Activated CD8-positive, alpha-beta memory T cell treated with anti-CD3 and anti-CD28 coated beads, Interleukin-2, amount 50 U/mL, for 48 hours (primary cell): ENCODE data around the gene DLST.
"Not testable (repeated sequence)": the region's sequence is repeated elsewhere in the genome, so short reads cannot be mapped to it uniquely, and the experiment has no call there.

Source experiments
- DNase-seq: peaks from one replicate; pipeline ENCODE4 v3.0.0-alpha.2; 2020

Gene DLST

DNA sequence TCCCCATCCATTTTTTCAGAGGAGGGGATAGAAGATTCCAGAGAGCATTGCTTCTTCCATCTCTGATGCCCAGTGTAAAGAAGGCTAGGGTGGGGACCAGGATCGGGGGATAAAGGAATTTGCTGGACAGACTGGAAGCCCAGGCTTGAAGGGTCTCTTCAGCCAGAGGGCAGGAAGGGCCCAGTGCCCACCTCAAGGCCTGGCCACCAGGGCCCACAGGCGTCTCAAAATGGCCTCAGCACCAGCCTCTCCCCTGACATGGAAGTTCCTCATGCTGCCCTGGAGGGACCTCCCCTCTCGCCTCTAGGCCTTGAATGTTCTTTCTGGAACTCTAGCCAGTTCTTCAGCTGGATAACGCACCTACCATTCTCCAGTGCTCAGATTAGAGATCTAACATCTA lies 38.6 kb downstream of the DLST start:
- no peak for DNase-seq

DNA sequence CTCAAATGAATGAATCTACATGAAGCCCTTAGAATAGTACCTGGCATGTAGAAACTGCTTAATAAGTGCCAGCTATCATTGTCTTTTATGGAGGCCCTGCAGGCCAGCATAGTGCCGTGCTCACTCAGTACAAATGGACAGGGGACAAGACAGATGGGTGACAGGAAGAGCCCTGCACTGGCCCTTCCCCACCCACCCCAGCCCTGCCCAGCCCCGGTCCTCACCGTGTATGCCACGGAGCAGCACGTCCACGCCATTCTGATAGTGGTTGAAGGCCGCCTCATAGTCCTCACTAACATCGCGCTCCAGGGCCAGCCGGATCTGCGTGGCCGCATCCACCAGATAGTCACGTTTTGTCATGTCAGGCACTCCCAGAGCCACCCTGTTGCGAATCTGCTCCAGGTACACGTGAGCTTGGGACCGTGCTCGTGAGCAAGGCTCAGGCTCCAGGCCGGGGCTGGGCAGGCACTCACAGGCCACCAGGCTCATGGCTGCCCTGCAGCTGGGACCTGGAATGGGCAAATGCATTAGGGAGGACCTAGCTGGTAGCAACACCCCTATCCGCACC lies 39.4 kb downstream of the DLST start:
- DNase-seq: no peak

DNA sequence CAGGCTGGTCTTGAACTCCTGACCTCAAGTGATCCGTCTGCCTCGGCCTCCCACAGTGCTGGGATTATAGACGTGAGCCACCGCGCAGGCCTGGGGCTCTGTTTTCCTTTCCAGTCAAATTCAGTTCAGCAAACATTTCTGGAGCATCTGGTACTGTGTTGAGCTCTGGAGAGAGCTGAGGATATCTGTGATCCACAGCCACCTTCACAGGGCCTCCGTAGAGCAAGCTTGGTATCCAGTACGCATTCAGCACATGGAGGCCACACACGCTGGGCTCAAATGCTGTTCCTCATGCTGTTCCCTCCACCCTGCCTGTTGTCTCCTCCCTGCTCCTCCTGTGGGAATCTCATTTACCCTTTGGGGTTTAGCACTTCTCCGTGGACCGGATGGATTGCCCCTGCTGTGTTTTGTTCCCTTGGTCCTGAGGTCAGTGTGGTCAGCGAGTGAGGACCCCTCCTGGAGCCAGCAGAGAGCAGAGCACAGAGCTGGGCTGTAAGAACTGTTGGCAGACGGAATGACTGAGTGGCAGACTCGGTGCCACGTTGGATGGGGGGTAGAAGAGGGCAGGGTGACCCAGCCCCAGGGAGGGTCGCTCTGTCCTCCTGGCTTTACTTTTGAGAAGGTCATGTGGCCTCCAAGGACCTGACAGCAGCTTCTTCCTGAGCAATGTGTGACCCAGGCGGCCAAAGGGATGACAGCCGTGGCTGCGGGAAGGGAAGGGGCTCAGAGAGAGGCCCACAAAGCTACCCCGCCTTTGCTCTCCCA lies 40.5 kb downstream of the DLST start:
- no peak for DNase-seq

DNA sequence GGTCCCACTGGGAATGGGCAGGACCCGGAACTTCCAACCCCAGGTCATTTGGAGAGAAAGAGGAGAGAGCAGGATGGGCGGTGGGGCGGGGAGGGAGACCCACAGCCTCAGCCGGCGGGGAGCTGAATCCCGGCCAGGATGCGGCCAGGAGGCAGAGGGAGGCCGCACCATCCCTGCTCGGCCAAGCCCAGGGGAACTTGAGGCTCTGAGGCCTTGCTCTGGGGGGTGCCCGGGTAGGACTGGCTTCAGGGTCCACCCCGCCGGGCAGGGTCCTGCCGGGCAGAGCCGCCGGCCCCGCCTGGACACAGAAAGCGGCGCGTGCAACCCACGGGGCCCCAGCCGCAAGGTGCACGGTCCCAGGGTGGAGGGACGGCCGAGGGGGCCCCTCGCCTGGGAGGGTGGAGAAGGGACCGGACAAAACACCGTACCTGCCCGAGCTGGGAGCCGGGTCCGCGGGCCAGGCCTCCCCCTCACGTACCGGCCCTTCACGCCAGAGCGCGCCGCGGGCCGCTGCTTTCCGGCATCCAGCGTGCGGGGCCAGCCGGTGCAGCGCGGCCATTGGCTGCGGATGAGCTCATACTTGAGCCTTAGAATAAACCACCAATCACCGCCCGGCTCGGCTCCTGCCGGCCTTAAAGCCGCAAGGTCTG lies 41.2 kb downstream of the DLST start, which contains the start of gene RPS6KL1:
RPS6KL1 (minus strand) TSS at position 509 of the 650 bp plus-strand sequence. CDS start 1,719 bp downstream, outside the sequence.
- DNase-seq: peak; percentile 86

DNA sequence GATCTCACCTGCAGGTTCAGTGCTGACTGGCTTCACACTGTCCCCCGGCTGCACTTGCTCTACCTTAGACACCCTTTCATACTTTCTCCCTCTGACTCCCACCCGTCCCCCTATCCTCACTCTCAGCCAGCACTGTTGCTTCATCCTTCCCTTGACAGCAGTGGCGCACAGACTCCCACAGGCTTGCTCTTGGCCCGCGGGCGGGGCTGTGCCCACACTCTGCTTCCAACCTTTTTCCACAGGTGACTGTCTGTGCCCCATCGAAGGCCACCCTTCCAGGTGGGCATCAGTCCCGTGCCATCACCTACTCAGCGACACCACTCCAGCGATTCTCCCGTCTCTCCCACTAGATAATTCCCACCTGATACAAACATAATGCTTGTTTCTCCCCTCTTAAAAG lies 42.3 kb downstream of the DLST start:
- no peak for DNase-seq

DNA sequence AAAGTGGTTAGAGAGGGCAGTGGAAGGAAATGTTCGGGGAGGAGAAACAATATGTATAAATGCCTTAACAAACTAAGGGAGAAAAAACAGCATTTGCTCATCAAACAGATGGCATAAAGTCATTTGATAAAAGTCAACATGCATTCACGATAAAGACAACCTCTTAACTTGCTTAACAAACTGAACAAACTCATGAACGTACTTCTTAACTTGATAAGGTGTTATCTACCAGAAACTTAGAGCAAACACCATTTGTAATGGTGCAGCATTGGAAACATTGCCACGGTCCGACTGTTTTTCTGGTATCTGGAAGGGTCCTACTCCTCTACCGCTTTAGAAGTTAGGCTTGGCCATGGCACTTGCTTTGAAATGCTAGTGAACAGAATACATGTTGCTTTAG lies 45.5 kb downstream of the DLST start:
- DNase-seq: no peak

DNA sequence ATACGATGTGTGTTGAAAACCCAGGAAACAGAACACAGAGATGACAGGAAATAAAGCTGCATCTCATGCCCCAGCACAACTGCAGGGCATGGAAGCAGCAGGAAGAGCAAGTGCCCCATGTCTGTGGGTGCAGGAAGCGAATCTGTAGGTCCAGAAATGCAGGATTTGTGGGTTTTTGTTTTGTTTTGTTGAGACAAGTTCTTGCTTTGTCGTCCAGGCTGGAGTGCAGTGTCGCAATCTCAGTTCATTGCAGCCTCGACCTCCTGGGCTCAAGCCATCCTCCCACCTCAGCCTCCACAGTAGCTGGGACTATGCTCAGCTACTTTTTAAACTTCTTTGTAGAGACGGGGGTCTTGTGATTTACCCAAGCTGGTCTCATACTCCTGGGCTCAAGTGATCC lies 47.5 kb downstream of the DLST start:
- no peak for DNase-seq

DNA sequence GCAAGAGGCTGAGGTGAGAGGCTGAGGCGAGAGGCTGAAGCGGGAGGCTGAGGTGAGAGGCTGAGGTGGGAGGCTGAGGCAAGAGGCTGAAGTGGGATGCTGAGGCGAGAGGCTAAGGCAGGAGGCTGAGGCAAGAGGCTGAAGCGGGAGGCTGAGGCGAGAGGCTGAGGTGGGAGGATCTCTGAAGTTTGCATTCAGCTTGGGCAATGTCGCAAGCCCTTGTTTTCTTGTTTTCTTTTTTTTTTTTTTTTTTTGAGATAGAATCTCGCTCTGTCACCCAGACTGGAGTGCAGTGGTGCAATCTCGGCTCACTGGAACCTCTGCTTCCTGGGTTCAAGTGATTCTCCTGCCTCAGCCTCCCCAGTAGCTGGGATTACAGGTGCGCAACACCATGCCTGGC lies 50.0 kb downstream of the DLST start:
- DNase-seq: not testable (repeated sequence)

DNA sequence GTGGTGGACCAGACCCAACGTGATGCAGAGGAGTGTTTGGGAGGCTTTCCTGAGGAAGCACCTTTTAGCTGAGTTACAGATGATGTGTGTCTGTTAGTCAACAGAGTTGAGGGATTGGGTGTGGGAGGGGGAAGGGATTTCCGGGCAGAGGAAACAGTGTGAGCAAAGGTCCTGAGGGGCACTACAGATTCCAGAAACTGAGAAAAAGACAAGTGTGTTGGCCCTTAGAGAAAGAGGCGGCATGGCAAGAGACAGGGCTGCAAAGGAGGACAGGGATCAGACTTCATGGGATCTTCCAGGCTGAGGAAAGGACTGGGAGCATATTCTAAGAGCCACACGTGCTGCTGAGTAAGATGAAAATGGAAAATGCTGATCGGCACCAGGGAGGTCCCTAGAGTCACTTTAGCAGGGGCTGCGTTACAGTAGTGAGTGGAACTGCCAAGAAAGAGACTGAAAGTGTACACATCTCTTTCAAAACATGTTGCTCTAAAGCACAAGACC lies 50.7 kb downstream of the DLST start:
- no peak for DNase-seq

DNA sequence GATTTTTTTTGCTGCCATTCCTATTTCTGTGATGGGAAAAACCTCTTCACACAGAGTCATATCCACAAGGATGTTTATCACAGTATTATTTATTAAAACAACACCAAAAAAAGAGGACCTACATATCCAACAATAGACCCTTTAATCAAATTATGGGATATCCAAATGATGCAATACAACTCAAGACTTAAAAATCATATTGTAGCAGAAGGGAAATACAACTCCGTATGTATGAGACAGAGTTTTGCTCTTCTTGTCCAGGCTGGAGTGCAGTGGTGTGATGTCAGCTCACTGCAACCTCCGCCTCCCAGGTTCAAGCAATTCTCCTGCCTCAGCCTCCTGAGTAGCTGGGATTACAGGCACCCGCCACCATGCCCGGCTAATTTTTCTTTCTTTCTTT lies 51.2 kb downstream of the DLST start:
- DNase-seq: not testable (repeated sequence)

DNA sequence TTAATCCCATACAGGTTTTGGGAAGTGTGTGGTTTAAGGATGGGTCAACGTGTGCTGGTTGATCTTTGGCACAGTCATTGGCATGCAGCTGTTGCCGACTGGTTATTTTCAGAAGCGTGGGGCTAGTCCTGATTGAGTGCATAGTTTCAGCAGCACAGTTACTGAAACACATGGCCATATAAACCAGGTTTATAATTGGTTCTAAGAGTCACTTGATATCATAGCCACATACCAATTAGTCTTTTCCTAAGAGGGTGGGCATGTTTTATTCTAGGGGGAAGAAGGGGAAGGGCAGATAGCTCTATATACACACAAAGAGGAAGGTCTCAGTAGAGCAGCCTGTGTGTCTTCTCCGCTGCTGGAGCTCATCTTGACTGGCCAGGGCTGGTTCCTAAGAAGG lies 52.3 kb downstream of the DLST start:
- no peak for DNase-seq

DNA sequence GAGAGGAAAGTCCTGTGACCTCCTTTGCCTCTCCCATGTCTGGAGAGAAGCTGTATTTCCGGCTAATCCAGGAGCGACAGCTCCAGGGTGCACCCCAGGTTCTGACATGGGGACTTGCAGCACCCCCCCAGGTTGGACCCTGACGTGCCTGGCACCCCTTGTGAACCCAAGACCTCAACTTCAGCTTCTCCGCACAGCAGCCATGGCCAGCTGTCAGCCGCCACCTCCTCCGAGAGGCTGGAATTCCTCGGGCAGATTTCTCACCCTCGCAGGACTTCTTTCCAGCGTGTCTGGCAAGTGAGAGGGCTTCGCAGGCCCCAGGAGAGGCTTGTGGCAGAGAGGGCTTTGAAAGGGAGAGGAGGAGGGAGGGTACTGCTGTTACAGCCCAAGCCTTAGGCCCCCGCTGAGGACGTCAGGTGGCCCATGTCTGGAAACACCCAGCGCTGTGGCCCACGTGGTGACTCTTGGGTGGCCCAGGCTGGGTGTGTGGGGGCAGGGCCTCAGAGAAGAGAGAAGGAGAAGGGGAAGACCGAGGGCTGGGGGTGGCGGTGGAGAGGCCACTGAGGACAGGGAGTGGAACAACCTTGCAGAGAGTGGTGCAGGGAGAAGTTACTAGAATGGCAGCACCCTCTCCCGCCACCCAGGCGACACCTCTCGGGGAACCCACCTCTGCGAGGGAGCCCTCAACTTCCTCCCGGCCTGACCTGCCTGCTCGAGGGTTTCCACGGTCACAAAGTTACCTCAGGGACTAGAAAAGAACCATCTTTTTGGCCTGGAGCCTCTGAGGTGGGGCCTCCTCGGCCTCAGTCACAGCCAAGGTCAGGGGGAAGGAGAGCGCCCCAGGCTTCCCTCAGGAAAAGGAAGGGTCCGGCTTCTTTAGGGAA lies 53.0 kb downstream of the DLST start:
- DNase-seq: no peak

DNA sequence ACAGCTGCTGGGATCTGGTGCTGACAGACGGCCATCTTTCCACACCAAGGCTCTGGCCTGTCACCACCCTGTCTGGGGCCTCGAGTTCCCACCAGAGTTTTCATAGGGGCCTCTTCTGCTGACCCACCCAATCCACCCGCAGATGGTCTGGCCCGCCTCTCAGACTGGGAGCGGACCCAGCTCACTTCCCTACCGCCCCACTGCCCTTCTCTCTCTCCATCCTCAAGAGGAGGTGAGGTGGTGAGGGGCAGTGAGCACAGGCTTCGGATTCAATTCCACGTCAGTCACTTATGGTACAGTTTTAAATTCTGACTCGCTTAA lies 53.6 kb downstream of the DLST start:
- no peak for DNase-seq

DNA sequence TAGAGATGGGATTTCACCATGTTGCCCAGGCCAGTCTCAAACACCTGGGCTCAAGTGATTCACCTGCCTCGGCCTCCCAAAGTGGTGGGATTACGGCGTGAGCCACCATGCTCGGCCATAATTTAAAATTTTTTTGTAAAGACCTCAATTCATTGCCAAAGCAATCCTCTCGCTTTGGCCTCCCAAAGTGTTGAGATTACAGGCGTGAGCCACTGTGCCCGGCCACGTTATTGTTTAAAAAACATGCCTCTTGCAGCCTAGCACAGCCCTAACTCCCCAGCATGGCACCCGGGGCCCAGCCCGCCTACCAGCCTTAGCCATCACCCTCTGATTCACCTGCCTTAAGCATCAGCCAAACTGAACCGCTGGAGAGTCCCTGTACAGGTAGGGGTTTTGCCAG lies 54.4 kb downstream of the DLST start:
- no peak for DNase-seq

DNA sequence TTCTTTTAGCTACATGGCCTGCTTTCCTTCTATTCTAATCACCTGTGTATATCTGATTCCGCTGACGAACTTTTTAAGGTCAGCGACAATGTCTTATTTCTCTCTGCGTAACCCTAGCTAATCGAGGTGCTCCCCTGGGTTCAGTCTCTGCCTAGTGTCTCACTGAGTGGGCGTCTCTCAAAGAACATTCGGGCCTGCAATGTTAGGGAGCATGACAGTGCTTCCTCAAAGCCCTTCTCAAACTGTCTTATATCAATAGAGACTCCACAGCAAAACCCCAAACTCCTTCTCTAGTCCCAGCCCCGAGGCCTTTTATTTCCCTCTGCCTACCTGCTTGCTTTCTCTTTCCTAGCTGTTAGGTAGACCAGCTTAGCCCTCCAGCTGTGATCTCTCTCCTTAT lies 55.0 kb downstream of the DLST start:
- DNase-seq: no peak

DNA sequence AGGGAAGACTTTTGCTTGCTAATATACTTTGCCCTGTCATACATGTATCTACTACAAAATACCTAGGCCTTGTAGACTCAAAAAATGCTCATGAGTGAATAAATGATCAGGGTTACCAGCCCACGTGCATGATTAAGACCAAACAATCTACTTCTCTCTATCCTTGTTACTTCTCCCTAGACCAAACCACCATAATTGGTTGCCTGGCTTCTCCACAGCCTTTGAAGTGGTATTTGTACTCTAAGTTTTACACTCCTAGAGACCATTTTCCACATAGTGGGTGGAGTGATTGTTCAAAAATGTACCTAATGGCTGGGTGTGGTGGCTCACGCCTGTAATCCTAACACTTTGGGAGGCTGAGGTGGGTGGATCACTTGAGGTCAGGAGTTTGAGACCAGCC lies 55.5 kb downstream of the DLST start:
- DNase-seq: no peak

DNA sequence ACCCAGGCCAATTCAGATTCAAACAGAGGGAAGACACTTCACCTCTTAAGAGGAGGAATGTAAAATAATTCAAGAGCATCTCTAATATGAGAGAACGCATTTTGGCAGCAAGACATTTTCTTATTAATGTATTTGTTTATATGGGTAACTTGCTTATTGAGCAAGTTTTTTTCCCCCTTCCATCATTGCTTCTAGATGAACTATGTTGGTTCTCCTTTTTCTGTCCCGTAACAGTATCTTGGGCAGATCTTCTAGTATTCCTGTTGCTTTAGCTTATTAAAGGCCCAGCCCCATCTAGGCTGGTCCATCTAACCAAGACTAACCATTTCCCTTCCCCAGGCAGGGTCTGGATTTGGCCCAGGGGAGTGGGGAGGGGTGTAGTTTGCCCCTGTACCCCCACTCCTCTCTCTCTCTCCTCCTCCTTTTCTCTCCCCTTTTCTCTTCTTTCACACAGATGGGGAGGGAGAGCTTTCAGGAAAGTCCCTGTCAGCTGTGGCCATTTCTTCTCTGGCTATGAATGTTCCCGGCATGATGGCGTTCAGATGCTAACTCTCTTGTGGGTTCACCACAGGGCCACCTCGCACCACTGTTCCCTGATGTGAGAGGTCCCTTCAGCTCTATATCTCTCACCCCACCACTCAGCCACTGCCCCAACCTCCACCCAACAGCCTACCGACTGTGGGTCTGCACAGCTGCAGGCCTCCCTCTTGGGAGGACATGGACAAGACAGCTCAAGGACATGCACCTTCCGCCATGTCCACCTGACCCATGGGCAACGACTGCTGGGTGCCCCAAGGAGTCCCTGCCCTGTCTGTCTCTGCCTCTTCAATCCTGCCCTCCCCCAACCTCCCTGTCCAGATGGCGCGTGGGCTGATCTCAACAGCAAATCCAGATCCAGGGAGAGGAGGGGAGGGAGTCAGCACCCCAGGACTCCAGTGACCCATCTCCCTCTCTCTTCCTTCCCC lies 57.1 kb downstream of the DLST start:
- DNase-seq: no peak

DNA sequence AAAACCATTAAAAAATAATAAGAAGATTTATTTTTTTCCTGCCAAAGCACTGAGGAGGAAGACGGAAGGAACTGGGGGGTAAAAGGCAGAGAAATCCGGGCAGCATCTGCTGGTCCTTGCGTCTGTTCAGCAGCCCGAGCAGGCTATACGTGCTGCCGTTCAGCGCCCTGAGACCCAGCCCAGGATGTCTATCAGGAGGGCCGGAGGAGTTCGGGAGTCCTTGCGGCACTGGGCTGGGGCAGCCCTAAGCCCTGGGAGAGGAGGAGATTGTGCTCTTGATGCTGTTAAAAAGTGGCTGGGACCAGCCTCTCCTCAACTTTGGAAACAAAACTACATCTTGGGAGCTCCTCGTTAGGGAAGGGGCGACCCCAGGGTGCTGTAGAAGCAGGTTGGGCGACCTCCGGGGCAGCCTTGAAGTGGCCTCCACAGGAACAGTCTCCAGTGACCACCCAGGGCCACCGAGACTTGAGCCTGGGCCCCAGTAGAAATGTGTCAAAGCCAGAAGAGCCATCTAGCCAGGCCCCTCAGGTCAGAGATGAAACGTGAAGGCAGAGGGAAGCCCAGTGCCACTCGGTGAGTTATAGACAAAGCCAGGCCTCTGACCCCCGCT lies 59.3 kb downstream of the DLST start:
- no peak for DNase-seq

DNA sequence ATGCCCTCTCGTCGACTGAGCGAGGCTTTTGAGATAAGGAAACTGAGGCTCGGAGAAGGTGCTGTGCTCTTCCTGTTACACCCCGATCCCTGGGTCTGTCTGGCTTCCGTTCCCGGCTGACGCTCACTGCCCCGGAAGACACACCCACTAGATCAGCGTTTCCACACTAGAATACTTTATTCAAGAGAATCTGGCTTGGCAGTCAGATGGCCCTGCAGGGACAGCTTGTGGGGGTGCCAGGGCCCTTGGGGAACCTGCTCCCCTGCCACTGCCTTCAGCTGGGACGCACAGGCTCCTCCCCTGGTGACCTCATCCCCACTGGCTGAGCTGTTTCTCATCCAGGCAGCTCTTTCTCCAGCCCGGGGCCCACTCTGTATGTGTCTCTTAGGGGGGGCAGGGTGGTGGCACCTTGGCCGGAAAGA lies 60.0 kb downstream of the DLST start:
- peak; percentile 83 for DNase-seq

DNA sequence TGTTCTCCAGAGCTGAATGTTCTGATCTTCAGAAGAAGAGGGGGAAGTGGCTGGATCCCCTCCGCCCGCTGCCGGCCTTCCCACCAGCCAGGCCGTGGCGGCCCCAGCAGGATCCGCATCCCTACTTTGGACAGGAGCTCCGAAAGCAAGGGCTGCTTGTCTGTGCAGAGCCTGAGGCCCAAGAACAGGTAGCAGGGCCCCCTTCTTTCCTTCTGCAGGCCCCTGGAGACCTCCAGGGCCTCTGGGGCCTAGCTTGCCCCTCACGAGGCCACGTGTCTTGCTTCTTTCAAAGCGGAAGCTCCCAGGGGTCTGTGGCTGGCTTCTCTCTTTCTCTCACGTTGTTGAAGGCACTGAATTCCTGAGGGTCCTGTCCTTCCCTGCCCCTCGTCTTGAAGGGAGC lies 60.5 kb downstream of the DLST start:
- no peak for DNase-seq

DNA sequence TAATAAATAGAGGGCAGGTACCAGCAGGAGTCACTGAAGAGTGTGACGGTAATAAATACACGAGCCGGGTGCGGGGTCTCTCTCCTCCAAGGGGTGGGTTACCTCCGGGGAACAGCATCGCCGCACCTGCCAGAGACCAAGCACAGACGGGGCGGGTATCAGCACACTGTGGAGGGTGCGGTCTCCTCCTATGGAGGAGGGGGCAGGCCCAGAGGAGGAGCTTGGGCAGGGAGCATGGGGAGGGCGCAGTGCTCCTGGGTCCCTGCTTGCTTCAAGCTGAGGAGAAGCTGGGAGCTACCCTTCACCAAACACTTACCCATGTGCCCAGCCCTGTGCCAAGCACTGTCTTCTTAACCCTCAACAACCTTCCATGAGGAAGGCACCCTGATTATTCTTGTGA lies 60.9 kb downstream of the DLST start:
- no peak for DNase-seq
